Testis (tissue), 3 donors: ENCODE results near the gene NABP1. TPM values are rescaled to one million over a fixed set of nuclear protein-coding genes. Genes with fewer than 3 reads are reported as not detected.

ENCODE experiments used
- DNase-seq: peaks from one replicate; pipeline ENCODE4 v3.0.0-alpha.2; 2019
- H3K27ac ChIP-seq, 2 donors: fragments of 200-600 bp; sonication (generic); one replicate each; pipeline ENCODE4 v1.5.1; 2019
- H3K27me3 ChIP-seq: fragments of 200-600 bp; sonication (generic); one replicate; pipeline ENCODE4 v1.5.1; 2019
- H3K36me3 ChIP-seq: fragments of 200-600 bp; sonication (generic); one replicate; pipeline ENCODE4 v1.5.1; 2017; ENCODE audit warnings: low read depth; ENCODE audit errors: missing control alignments
- H3K4me1 ChIP-seq: fragments of 200-600 bp; sonication (generic); one replicate; pipeline ENCODE4 v1.5.1; 2019
- H3K4me3 ChIP-seq, 2 donors: fragments of 200-600 bp; sonication (generic); one replicate each; pipeline ENCODE4 v1.5.1; 2017 to 2019
- H3K9me3 ChIP-seq: fragments of 200-600 bp; sonication (generic); one replicate; pipeline ENCODE4 v1.5.1; 2017
- CTCF ChIP-seq, 3 experiments: fragments of 450-650 bp in 2 of 3; fragments of 200-600 bp in 1 of 3; sonication (generic) in 1 of 3; IDR thresholded peaks; one replicate each; pipeline ENCODE4 v1.5.1; 2016 to 2019; ENCODE audit warnings: antibody characterized with exemption in 3 of 3, mild to moderate bottlenecking in 2 of 3, moderate library complexity in 1 of 3
- POLR2A ChIP-seq: fragments of 450-650 bp; IDR thresholded peaks from one replicate; pipeline ENCODE4 v1.6.1; 2017; ENCODE audit warnings: antibody characterized with exemption, mild to moderate bottlenecking, moderate library complexity
- WGBS, 2 donors: methylation state at CpG; one replicate each; pipeline ENCODE4 v1.1.5; 2018; 5-methylcytosine and 5-hydroxymethylcytosine counted together
- intact Hi-C: fragments of 100-400 bp; cut with DNase I; formaldehyde crosslinking; loops from one replicate; pipeline ENCODE4 v1.15.1; 2023; ENCODE audit warnings: low total_unique reads
- polyA plus RNA-seq: library from polyadenylated mRNA; stranded (reverse); fragments of 350-450 nt; fragmentation: Illumina TruSeq; extraction: RNeasy Lipid Tissue Mini Kit (QIAGEN cat#74804); gene quantifications from one replicate; pipeline ENCODE4 v1.2.3, GENCODE V29; 2014; ENCODE audit warnings: low read depth, low replicate concordance; ENCODE audit not compliant: insufficient read depth
- total RNA-seq, 2 donors: library from RNA; depleted of rRNA; stranded (reverse); fragments of >200 nt; gene quantifications; one replicate each; pipeline ENCODE4 v1.2.3, GENCODE V29; 2016

Gene NABP1
- total and polyA plus RNA-seq, 3 donors from 2014 or later, result 40.6 to 67.1 (median 65.8) TPM

- peaks cover 5% of the 10 kb centered on the region for H3K4me1 ChIP-seq
- peak overlapping the region; percentile 61 to 93 for H3K27ac ChIP-seq
- peak overlapping the region; percentile 78 to 82 for H3K4me3 ChIP-seq
- H3K27me3 ChIP-seq, result no peaks in the 10 kb centered on the region
- no peaks in the 10 kb centered on the region for H3K36me3 ChIP-seq
- TF ChIP-seq POLR2A (no peak), CTCF (IDR thresholded peaks at IDR 0.05) (no peak)
- DNase-seq, result peak; percentile 50
- no peaks in the 10 kb centered on the region for H3K9me3 ChIP-seq
- intact Hi-C loops, result no loop called here
- WGBS, 2 donors, result 14 to 18% methylated on average over 8 of the region's 8 CpGs
Observed at GRCh38 chr2:191676790-191677645, 918 bp upstream of the NABP1 start.

- intact Hi-C loops, result no loop called here
- H3K27me3 ChIP-seq, result no peaks in the 10 kb centered on the region
Observed at GRCh38 chr2:191678437-191679100, 633 bp downstream of the NABP1 start.

GRCh38 chr2:191679818-191680600, 2.1 kb downstream of the NABP1 start:
- Histone ChIP-seq H3K9me3 (no peaks in the 10 kb centered on the region), H3K4me3 (no peak overlapping the region), H3K4me1 (peaks cover 5% of the 10 kb centered on the region), H3K27ac (no peak overlapping the region), H3K36me3 (no peaks in the 10 kb centered on the region), H3K27me3 (no peaks in the 10 kb centered on the region)
- no peak for DNase-seq
- 90 to 94% methylated on average over 4 of the region's 4 CpGs for WGBS, 2 donors
- TF ChIP-seq POLR2A, result no peak
- TF ChIP-seq CTCF (IDR thresholded peaks at IDR 0.05), result no peak
- intact Hi-C loops, result no loop called here

More at GRCh38 chr2:191678437-191679100, 633 bp downstream of the NABP1 start:
- DNase-seq, result peak; percentile 65
- Histone ChIP-seq H3K9me3 (no peaks in the 10 kb centered on the region), H3K27ac (peak overlapping the region; percentile 61 to 93), H3K4me3 (peak overlapping the region; percentile 78 to 82), H3K4me1 (peaks cover 5% of the 10 kb centered on the region), H3K36me3 (no peaks in the 10 kb centered on the region)
- TF ChIP-seq POLR2A, result no peak
- TF ChIP-seq CTCF (IDR thresholded peaks at IDR 0.05), result no peak
- WGBS, 2 donors, result 1 to 2% methylated on average over 32 to 40 of the region's 40 CpGs

- Histone ChIP-seq H3K27ac (no peak overlapping the region), H3K4me3 (no peak overlapping the region), H3K9me3 (no peaks in the 10 kb centered on the region), H3K36me3 (no peaks in the 10 kb centered on the region), H3K4me1 (peaks cover 5% of the 10 kb centered on the region), H3K27me3 (no peaks in the 10 kb centered on the region)
- intact Hi-C loops, result no loop called here
- 61 to 86% methylated on average over 1 of the region's 1 CpG for WGBS, 2 donors
- DNase-seq, result no peak
- TF ChIP-seq POLR2A, result no peak
- TF ChIP-seq CTCF (IDR thresholded peaks at IDR 0.05), result no peak
Observed at GRCh38 chr2:191680639-191681038, 2.7 kb downstream of the NABP1 start.
